ENCODE results near the gene LGALS7.

LGALS7 gene

GRCh38 chr19:38734426-38735256 is 38.7 kb downstream of the LGALS7 start:
- no peaks in the 10 kb centered on the region for H3F3A ChIP-seq (ENCODE audit: insufficient read depth, low read length)
- no peak overlapping the region for H2AFZ ChIP-seq (ENCODE audit: low read length)
- peak overlapping the region; percentile 68 for H3K27ac ChIP-seq (ENCODE audit: low read depth, low read length, poor library complexity, severe bottlenecking)
- peak overlapping the region; percentile 65 for H3K9ac ChIP-seq (ENCODE audit: low read length)
- H4K20me1 ChIP-seq (ENCODE audit: insufficient read depth, low read length), result no peaks in the 10 kb centered on the region
- H3K4me3 ChIP-seq (ENCODE audit: low read depth, low read length, poor library complexity, severe bottlenecking), result peak overlapping the region; percentile 63
- no peaks in the 10 kb centered on the region for H3K9me3 ChIP-seq (ENCODE audit: low read length)
- H3K9me2 ChIP-seq (ENCODE audit: low read depth, low read length), result no peaks in the 10 kb centered on the region
- peak overlapping the region; percentile 88 for H3K4me2 ChIP-seq (ENCODE audit: low read length)
- TF ChIP-seq EZH2 (IDR thresholded peaks at IDR 0.05; ENCODE audit: borderline replicate concordance, low read length) (no peak), CTCF (IDR thresholded peaks at IDR 0.05; ENCODE audit: low read length) (no peak)
- H3K79me2 ChIP-seq (ENCODE audit: insufficient read depth, low read length), result no peaks in the 10 kb centered on the region
- H3K27me3 ChIP-seq (ENCODE audit: insufficient read depth, low read length), result no peaks in the 10 kb centered on the region
- H3K4me1 ChIP-seq (ENCODE audit: insufficient read depth, low read length, severe bottlenecking), result peaks cover 26% of the 10 kb centered on the region
- H3K36me3 ChIP-seq (ENCODE audit: insufficient read depth, low read length), result peaks cover 18% of the 10 kb centered on the region

- Histone ChIP-seq H2AFZ (ENCODE audit: low read length) (no peak overlapping the region), H3K4me1 (ENCODE audit: insufficient read depth, low read length, severe bottlenecking) (peaks cover 26% of the 10 kb centered on the region), H3K9me2 (ENCODE audit: low read depth, low read length) (no peaks in the 10 kb centered on the region), H3K4me3 (ENCODE audit: low read depth, low read length, poor library complexity, severe bottlenecking) (peak overlapping the region; percentile 63), H4K20me1 (ENCODE audit: insufficient read depth, low read length) (no peaks in the 10 kb centered on the region), H3K36me3 (ENCODE audit: insufficient read depth, low read length) (peaks cover 19% of the 10 kb centered on the region), H3K79me2 (ENCODE audit: insufficient read depth, low read length) (no peaks in the 10 kb centered on the region), H3K9ac (ENCODE audit: low read length) (peak overlapping the region; percentile 65; the same call in 1 of the 2 replicates), H3K9me3 (ENCODE audit: low read length) (no peaks in the 10 kb centered on the region), H3K4me2 (ENCODE audit: low read length) (peak overlapping the region; percentile 88), H3K27ac (ENCODE audit: low read depth, low read length, poor library complexity, severe bottlenecking) (peak overlapping the region; percentile 68), H3K27me3 (ENCODE audit: insufficient read depth, low read length) (no peaks in the 10 kb centered on the region), H3F3A (ENCODE audit: insufficient read depth, low read length) (no peaks in the 10 kb centered on the region)
- TF ChIP-seq EZH2 (IDR thresholded peaks at IDR 0.05; ENCODE audit: borderline replicate concordance, low read length) (no peak), CTCF (IDR thresholded peaks at IDR 0.05; ENCODE audit: low read length) (no peak)
Measured at GRCh38 chr19:38734176-38734425, 39.2 kb downstream of the LGALS7 start.

- Histone ChIP-seq H3K36me3 (ENCODE audit: insufficient read depth, low read length) (peaks cover 22% of the 10 kb centered on the region), H3K27ac (ENCODE audit: low read depth, low read length, poor library complexity, severe bottlenecking) (peak overlapping the region; percentile 68), H3K4me1 (ENCODE audit: insufficient read depth, low read length, severe bottlenecking) (peaks cover 26% of the 10 kb centered on the region), H4K20me1 (ENCODE audit: insufficient read depth, low read length) (no peaks in the 10 kb centered on the region), H3K9me2 (ENCODE audit: low read depth, low read length) (no peaks in the 10 kb centered on the region), H3K9ac (ENCODE audit: low read length) (no peak overlapping the region; the same call in 1 of the 2 replicates), H3K4me2 (ENCODE audit: low read length) (peak overlapping the region; percentile 88; the same call in 1 of the 2 replicates), H3F3A (ENCODE audit: insufficient read depth, low read length) (no peaks in the 10 kb centered on the region), H3K27me3 (ENCODE audit: insufficient read depth, low read length) (no peaks in the 10 kb centered on the region), H2AFZ (ENCODE audit: low read length) (no peak overlapping the region), H3K79me2 (ENCODE audit: insufficient read depth, low read length) (no peaks in the 10 kb centered on the region), H3K9me3 (ENCODE audit: low read length) (no peaks in the 10 kb centered on the region), H3K4me3 (ENCODE audit: low read depth, low read length, poor library complexity, severe bottlenecking) (no peak overlapping the region)
- TF ChIP-seq CTCF (IDR thresholded peaks at IDR 0.05; ENCODE audit: low read length) (no peak), EZH2 (IDR thresholded peaks at IDR 0.05; ENCODE audit: borderline replicate concordance, low read length) (no peak)
Measured at GRCh38 chr19:38733493-38734175, 39.7 kb downstream of the LGALS7 start.

Measured in OCI-LY1 (cell line).